GM23338 (cell line): ENCODE measurements around the gene ABHD14A. TPM values are rescaled to one million over a fixed set of nuclear protein-coding genes. Genes with fewer than 3 reads are reported as not detected.

Source experiments
- ATAC-seq: fragments of 200-7000 bp; cut with Tn5 transposase; 3 replicates; pipeline ENCODE4 v1.9.1; 2020
- DNase-seq: peaks from one replicate; pipeline ENCODE4 v3.0.0-alpha.2; 2015; ENCODE audit warnings: low spot score
- H2AFZ ChIP-seq: fragments of 200-600 bp; sonication (generic); 2 replicates; pipeline ENCODE4 v1.8.0; 2016; ENCODE audit warnings: antibody characterized with exemption, mild to moderate bottlenecking, moderate library complexity
- H3F3A ChIP-seq: fragments of 200-600 bp; sonication (generic); replicated peaks from 2 replicates; pipeline ENCODE4 v1.8.0; 2017; ENCODE audit warnings: antibody characterized with exemption, mixed run types, low read depth
- H3K27ac ChIP-seq: fragments of 200-600 bp; sonication (generic); 2 replicates; pipeline ENCODE4 v1.6.1; 2016; ENCODE audit warnings: low read depth
- H3K27me3 ChIP-seq: fragments of 200-600 bp; sonication (generic); 2 replicates; pipeline ENCODE4 v1.8.0; 2016; ENCODE audit warnings: mild to moderate bottlenecking, mixed run types, moderate library complexity; ENCODE audit not compliant: insufficient read depth
- H3K36me3 ChIP-seq: fragments of 200-600 bp; sonication (generic); 2 replicates; pipeline ENCODE4 v1.8.0; 2016; ENCODE audit warnings: mild to moderate bottlenecking; ENCODE audit not compliant: insufficient read depth
- H3K4me1 ChIP-seq: fragments of 200-600 bp; sonication (generic); 2 replicates; pipeline ENCODE4 v1.8.0; 2016; ENCODE audit warnings: mild to moderate bottlenecking, moderate library complexity; ENCODE audit not compliant: insufficient read depth
- H3K4me2 ChIP-seq: fragments of 200-600 bp; sonication (generic); 2 replicates; pipeline ENCODE4 v1.7.1; 2017; ENCODE audit warnings: mixed run types
- H3K4me3 ChIP-seq: fragments of 200-600 bp; sonication (generic); 2 replicates; pipeline ENCODE4 v1.6.1; 2016; ENCODE audit warnings: mixed run types
- H3K79me2 ChIP-seq: fragments of 200-600 bp; sonication (generic); replicated peaks from 2 replicates; pipeline ENCODE4 v1.8.0; 2017; ENCODE audit warnings: mild to moderate bottlenecking; ENCODE audit not compliant: insufficient read depth
- H3K9me2 ChIP-seq: fragments of 200-600 bp; sonication (generic); 2 replicates; pipeline ENCODE4 v1.8.0; 2017; ENCODE audit not compliant: insufficient read depth
- H4K20me1 ChIP-seq: fragments of 200-600 bp; sonication (generic); replicated peaks from 2 replicates; pipeline ENCODE4 v1.8.0; 2017; ENCODE audit warnings: mild to moderate bottlenecking; ENCODE audit not compliant: insufficient read depth
- H3K27ac Mint-ChIP-seq: 2 replicates; pipeline ENCODE4 v1.8.0; 2020; ENCODE audit warnings: inconsistent platforms, mild to moderate bottlenecking, moderate library complexity, mixed read lengths
- H3K27me3 Mint-ChIP-seq: 3 replicates; pipeline ENCODE4 v1.8.0; 2022; ENCODE audit warnings: low read depth, mild to moderate bottlenecking, moderate library complexity, mixed read lengths, inconsistent platforms; ENCODE audit not compliant: insufficient read depth, poor library complexity
- H3K36me3 Mint-ChIP-seq: 3 replicates; pipeline ENCODE4 v1.8.0; 2021; ENCODE audit warnings: low read depth, mild to moderate bottlenecking, inconsistent platforms, moderate library complexity, mixed read lengths
- H3K4me1 Mint-ChIP-seq: 3 replicates; pipeline ENCODE4 v1.8.0; 2020; ENCODE audit warnings: mild to moderate bottlenecking, inconsistent platforms, mixed read lengths
- H3K4me3 Mint-ChIP-seq: 3 replicates; pipeline ENCODE4 v1.8.0; 2021; ENCODE audit warnings: moderate library complexity, mild to moderate bottlenecking, inconsistent platforms, mixed read lengths
- H3K9me3 Mint-ChIP-seq: 3 replicates; pipeline ENCODE4 v1.8.0; 2020; ENCODE audit warnings: moderate library complexity, mild to moderate bottlenecking, inconsistent platforms, mixed read lengths
- CREB1 ChIP-seq: fragments of 250-450 bp; sonication (Bioruptor Pico); IDR thresholded peaks from 2 replicates; pipeline ENCODE4 v1.5.0; 2020; ENCODE audit warnings: low read depth, mild to moderate bottlenecking, moderate library complexity
- EZH2 ChIP-seq: fragments of 200-600 bp; sonication (generic); IDR thresholded peaks from one replicate; pipeline ENCODE4 v1.8.0; 2017; ENCODE audit warnings: antibody characterized with exemption, mild to moderate bottlenecking, low read depth; ENCODE audit not compliant: unreplicated experiment
- EZH2phosphoT487 ChIP-seq: fragments of 200-600 bp; sonication (generic); IDR thresholded peaks from one replicate; pipeline ENCODE4 v1.8.1; 2018; ENCODE audit warnings: antibody characterized with exemption; ENCODE audit not compliant: unreplicated experiment
- POLR2AphosphoS5 ChIP-seq: IDR thresholded peaks from 2 replicates; pipeline ENCODE4 v1.6.1; 2016; ENCODE audit warnings: antibody characterized with exemption, low read depth
- ZNF114 ChIP-seq: fragments of 250-450 bp; sonication (Bioruptor Pico); IDR thresholded peaks from 2 replicates; pipeline ENCODE4 v1.5.0; 2020; ENCODE audit warnings: mild to moderate bottlenecking, moderate library complexity
- ZNF331 ChIP-seq: fragments of 250-450 bp; sonication (Bioruptor Pico); IDR thresholded peaks from 2 replicates; pipeline ENCODE4 v1.5.0; 2020; ENCODE audit warnings: low read depth, mild to moderate bottlenecking, moderate library complexity
- polyA plus RNA-seq: library from polyadenylated mRNA; unstranded; fragments of >200 nt; fragmentation: Nextera tagmentation; extraction: Ambion mirVana; gene quantifications from 2 replicates; pipeline ENCODE4 v1.2.1, GENCODE V29; 2016
- total RNA-seq: library from RNA; depleted of rRNA; stranded (reverse); fragments of >200 nt; shearing (Covaris generic); gene quantifications from 2 replicates; pipeline ENCODE4 v1.2.3, GENCODE V29; 2014
- TF ChIP-seq, protein P1 (sequence below): fragments of 250-450 bp; sonication (Bioruptor Pico); IDR thresholded peaks from 2 replicates; pipeline ENCODE4 v1.5.0; 2020; ENCODE audit warnings: mild to moderate bottlenecking, moderate library complexity
- TF ChIP-seq, protein P2 (sequence below), 2 experiments: fragments of 200-600 bp in 1 of 2; sonication (generic) in 1 of 2; conservative IDR thresholded peaks; 2 replicates each; pipeline versions ENCODE4 v1.5.1 to v1.6.1; 2016 to 2017; ENCODE audit warnings: antibody characterized with exemption in 2 of 2, low read depth in 2 of 2, mild to moderate bottlenecking in 2 of 2, moderate library complexity in 1 of 2

ABHD14A gene
- total and polyA plus RNA-seq, 2 experiments from 2014 or later: 7.8 to 12.7 TPM

DNA sequence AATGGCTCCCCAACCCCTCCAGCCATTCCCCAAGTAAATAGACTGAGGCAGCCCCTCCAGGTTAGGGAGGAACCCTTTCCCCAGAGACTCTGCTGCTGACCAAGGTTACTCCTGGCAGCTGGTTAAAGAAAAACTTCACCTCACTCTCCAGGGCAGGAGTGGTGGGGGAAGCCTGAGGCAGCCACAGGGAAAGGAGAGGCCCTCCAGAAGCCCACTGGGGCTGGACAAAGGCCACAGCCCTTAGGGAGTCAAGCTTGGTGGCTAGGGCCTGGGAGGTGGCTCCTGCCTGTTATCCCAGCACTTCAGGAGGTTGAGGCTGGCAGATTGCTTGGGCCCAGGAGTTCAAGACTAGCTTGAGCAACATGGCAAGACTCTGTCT is 9.4 kb downstream of the ABHD14A start:
- Mint-ChIP-seq H3K27ac (no peak overlapping the region), H3K9me3 (no peaks in the 10 kb centered on the region), H3K4me3 (peak overlapping the region; percentile 82), H3K4me1 (peaks cover 26% of the 10 kb centered on the region), H3K27me3 (peaks cover 16% of the 10 kb centered on the region), H3K36me3 (0 out of 3 replicates have a peak, but pooled peaks cover 3% of the 10 kb centered on the region)
- H3K4me3 ChIP-seq: peak overlapping the region; percentile 90; the same call in 1 of the 2 replicates
- ATAC-seq: no peak
- H4K20me1 ChIP-seq: no peaks in the 10 kb centered on the region; the same call in 1 of the 2 replicates
- DNase-seq: no peak
- no peak for TF ChIP-seq ZNF331
- no peak for TF ChIP-seq POLR2AphosphoS5
- no peak for TF ChIP-seq EZH2
- no peak for TF ChIP-seq EZH2phosphoT487
- TF ChIP-seq, protein P1, sequence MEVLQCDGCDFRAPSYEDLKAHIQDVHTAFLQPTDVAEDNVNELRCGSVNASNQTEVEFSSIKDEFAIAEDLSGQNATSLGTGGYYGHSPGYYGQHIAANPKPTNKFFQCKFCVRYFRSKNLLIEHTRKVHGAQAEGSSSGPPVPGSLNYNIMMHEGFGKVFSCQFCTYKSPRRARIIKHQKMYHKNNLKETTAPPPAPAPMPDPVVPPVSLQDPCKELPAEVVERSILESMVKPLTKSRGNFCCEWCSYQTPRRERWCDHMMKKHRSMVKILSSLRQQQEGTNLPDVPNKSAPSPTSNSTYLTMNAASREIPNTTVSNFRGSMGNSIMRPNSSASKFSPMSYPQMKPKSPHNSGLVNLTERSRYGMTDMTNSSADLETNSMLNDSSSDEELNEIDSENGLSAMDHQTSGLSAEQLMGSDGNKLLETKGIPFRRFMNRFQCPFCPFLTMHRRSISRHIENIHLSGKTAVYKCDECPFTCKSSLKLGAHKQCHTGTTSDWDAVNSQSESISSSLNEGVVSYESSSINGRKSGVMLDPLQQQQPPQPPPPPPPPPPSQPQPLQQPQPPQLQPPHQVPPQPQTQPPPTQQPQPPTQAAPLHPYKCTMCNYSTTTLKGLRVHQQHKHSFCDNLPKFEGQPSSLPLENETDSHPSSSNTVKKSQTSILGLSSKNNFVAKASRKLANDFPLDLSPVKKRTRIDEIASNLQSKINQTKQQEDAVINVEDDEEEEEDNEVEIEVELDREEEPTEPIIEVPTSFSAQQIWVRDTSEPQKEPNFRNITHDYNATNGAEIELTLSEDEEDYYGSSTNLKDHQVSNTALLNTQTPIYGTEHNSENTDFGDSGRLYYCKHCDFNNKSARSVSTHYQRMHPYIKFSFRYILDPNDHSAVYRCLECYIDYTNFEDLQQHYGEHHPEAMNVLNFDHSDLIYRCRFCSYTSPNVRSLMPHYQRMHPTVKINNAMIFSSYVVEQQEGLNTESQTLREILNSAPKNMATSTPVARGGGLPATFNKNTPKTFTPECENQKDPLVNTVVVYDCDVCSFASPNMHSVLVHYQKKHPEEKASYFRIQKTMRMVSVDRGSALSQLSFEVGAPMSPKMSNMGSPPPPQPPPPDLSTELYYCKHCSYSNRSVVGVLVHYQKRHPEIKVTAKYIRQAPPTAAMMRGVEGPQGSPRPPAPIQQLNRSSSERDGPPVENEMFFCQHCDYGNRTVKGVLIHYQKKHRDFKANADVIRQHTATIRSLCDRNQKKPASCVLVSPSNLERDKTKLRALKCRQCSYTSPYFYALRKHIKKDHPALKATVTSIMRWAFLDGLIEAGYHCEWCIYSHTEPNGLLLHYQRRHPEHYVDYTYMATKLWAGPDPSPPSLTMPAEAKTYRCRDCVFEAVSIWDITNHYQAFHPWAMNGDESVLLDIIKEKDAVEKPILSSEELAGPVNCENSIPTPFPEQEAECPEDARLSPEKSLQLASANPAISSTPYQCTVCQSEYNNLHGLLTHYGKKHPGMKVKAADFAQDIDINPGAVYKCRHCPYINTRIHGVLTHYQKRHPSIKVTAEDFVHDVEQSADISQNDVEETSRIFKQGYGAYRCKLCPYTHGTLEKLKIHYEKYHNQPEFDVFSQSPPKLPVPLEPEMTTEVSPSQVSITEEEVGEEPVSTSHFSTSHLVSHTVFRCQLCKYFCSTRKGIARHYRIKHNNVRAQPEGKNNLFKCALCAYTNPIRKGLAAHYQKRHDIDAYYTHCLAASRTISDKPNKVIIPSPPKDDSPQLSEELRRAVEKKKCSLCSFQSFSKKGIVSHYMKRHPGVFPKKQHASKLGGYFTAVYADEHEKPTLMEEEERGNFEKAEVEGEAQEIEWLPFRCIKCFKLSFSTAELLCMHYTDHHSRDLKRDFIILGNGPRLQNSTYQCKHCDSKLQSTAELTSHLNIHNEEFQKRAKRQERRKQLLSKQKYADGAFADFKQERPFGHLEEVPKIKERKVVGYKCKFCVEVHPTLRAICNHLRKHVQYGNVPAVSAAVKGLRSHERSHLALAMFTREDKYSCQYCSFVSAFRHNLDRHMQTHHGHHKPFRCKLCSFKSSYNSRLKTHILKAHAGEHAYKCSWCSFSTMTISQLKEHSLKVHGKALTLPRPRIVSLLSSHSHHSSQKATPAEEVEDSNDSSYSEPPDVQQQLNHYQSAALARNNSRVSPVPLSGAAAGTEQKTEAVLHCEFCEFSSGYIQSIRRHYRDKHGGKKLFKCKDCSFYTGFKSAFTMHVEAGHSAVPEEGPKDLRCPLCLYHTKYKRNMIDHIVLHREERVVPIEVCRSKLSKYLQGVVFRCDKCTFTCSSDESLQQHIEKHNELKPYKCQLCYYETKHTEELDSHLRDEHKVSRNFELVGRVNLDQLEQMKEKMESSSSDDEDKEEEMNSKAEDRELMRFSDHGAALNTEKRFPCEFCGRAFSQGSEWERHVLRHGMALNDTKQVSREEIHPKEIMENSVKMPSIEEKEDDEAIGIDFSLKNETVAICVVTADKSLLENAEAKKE (CRISPR knock-in tag): no peak
- TF ChIP-seq CREB1: no peak
- TF ChIP-seq, protein P2, sequence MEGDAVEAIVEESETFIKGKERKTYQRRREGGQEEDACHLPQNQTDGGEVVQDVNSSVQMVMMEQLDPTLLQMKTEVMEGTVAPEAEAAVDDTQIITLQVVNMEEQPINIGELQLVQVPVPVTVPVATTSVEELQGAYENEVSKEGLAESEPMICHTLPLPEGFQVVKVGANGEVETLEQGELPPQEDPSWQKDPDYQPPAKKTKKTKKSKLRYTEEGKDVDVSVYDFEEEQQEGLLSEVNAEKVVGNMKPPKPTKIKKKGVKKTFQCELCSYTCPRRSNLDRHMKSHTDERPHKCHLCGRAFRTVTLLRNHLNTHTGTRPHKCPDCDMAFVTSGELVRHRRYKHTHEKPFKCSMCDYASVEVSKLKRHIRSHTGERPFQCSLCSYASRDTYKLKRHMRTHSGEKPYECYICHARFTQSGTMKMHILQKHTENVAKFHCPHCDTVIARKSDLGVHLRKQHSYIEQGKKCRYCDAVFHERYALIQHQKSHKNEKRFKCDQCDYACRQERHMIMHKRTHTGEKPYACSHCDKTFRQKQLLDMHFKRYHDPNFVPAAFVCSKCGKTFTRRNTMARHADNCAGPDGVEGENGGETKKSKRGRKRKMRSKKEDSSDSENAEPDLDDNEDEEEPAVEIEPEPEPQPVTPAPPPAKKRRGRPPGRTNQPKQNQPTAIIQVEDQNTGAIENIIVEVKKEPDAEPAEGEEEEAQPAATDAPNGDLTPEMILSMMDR (conservative IDR thresholded peaks at IDR 0.05; ENCODE audit: low read depth in 2 of 2): no peak
- no peak for TF ChIP-seq ZNF114
- no peak overlapping the region for H3K27ac ChIP-seq
- H3K36me3 ChIP-seq: no peaks in the 10 kb centered on the region
- peaks cover 11% of the 10 kb centered on the region for H3F3A ChIP-seq
- peaks cover 15% of the 10 kb centered on the region for H3K4me1 ChIP-seq
- H3K79me2 ChIP-seq: no peaks in the 10 kb centered on the region
- H3K27me3 ChIP-seq: no peaks in the 10 kb centered on the region
- no peak overlapping the region for H2AFZ ChIP-seq
- peak overlapping the region; percentile 99; the same call in 1 of the 2 replicates for H3K4me2 ChIP-seq
- no peaks in the 10 kb centered on the region for H3K9me2 ChIP-seq
